Neural cell (in vitro differentiated cells): ENCODE results near the gene FAM25G. TPM values are rescaled to one million over a fixed set of nuclear protein-coding genes. Genes with fewer than 3 reads are reported as not detected.

Experiments used
- H2AFZ ChIP-seq: fragments of 200-600, 300-800 bp; sonication (generic), shearing (Covaris generic); 2 replicates; pipeline ENCODE4 v1.6.0; 2014; ENCODE audit warnings: low read depth, mild to moderate bottlenecking, antibody characterized with exemption, low read length, moderate library complexity
- H3F3A ChIP-seq: fragments of 200-600 bp; shearing (Covaris generic); 2 replicates; pipeline ENCODE4 v1.6.1; 2016; ENCODE audit warnings: mild to moderate bottlenecking, moderate library complexity, mixed read lengths, antibody characterized with exemption, low read length; ENCODE audit not compliant: insufficient read depth, poor library complexity, severe bottlenecking
- H3K27ac ChIP-seq: fragments of 200-600, 300-800 bp; sonication (generic), shearing (Covaris generic); 2 replicates; pipeline ENCODE4 v1.5.1; 2014; ENCODE audit warnings: mild to moderate bottlenecking, low read length, moderate library complexity
- H3K27me3 ChIP-seq: fragments of 300-800, 200-600 bp; sonication (generic), shearing (Covaris generic); 2 replicates; pipeline ENCODE4 v1.6.0; 2014; ENCODE audit warnings: mild to moderate bottlenecking, low read depth, low read length, moderate library complexity; ENCODE audit not compliant: insufficient read depth
- H3K36me3 ChIP-seq: fragments of 300-800, 200-600 bp; sonication (generic), shearing (Covaris generic); 2 replicates; pipeline ENCODE4 v1.5.1; 2014; ENCODE audit warnings: mild to moderate bottlenecking, antibody characterized with exemption, low read length, moderate library complexity; ENCODE audit not compliant: insufficient read depth
- H3K4me2 ChIP-seq: fragments of 300-800, 200-600 bp; sonication (generic), shearing (Covaris generic); 2 replicates; pipeline ENCODE4 v1.6.0; 2014; ENCODE audit warnings: mild to moderate bottlenecking, low read length
- H3K4me3 ChIP-seq: fragments of 300-800, 200-600 bp; sonication (generic), shearing (Covaris generic); 2 replicates; pipeline ENCODE4 v1.5.1; 2014; ENCODE audit warnings: mild to moderate bottlenecking, low read length, moderate library complexity
- H3K79me2 ChIP-seq: fragments of 200-600 bp; shearing (Covaris generic); replicated peaks from 2 replicates; pipeline ENCODE4 v1.6.0; 2014; ENCODE audit warnings: mild to moderate bottlenecking, low read length, moderate library complexity; ENCODE audit not compliant: insufficient read depth
- H3K9ac ChIP-seq: fragments of 300-800, 200-600 bp; sonication (generic), shearing (Covaris generic); 2 replicates; pipeline ENCODE4 v1.6.1; 2016; ENCODE audit warnings: mild to moderate bottlenecking, low read length, mixed read lengths
- H3K9me2 ChIP-seq: fragments of 200-600 bp; shearing (Covaris generic); 2 replicates; pipeline ENCODE4 v1.6.1; 2016; ENCODE audit warnings: mild to moderate bottlenecking, low read length, mixed read lengths; ENCODE audit not compliant: insufficient read depth
- H3K9me3 ChIP-seq: fragments of 200-600, 300-800 bp; sonication (generic), shearing (Covaris generic); 2 replicates; pipeline ENCODE4 v1.6.1; 2016; ENCODE audit warnings: mild to moderate bottlenecking, mixed run types, low read length, moderate library complexity, mixed read lengths
- H4K20me1 ChIP-seq: fragments of 200-600 bp; shearing (Covaris generic); 2 replicates; pipeline ENCODE4 v1.6.1; 2016; ENCODE audit warnings: mild to moderate bottlenecking, mixed run types; ENCODE audit not compliant: insufficient read depth
- CTCF ChIP-seq: fragments of 450-650 bp; IDR thresholded peaks from 2 replicates; pipeline ENCODE4 v1.5.1; 2014; ENCODE audit warnings: antibody characterized with exemption, mild to moderate bottlenecking, moderate library complexity; ENCODE audit not compliant: poor library complexity, severe bottlenecking
- EP300 ChIP-seq: fragments of 450-650 bp; conservative IDR thresholded peaks from 2 replicates; pipeline ENCODE4 v1.6.1; 2014; ENCODE audit warnings: antibody characterized with exemption, mild to moderate bottlenecking, moderate library complexity; ENCODE audit not compliant: poor library complexity, severe bottlenecking
- EZH2 ChIP-seq: fragments of 200-600, 300-800 bp; shearing (Covaris generic), sonication (generic); IDR thresholded peaks from 2 replicates; pipeline ENCODE4 v1.6.1; 2014; ENCODE audit warnings: antibody characterized with exemption, low read length, borderline replicate concordance, mild to moderate bottlenecking; ENCODE audit not compliant: insufficient read depth, poor library complexity, severe bottlenecking
- MXI1 ChIP-seq: fragments of 450-650 bp; conservative IDR thresholded peaks from 2 replicates; pipeline ENCODE4 v1.6.1; 2014; ENCODE audit warnings: antibody characterized with exemption, mild to moderate bottlenecking; ENCODE audit not compliant: poor library complexity, severe bottlenecking
- POLR2AphosphoS5 ChIP-seq: IDR thresholded peaks from 2 replicates; pipeline ENCODE4 v1.6.1; 2012
- RAD21 ChIP-seq: fragments of 450-650 bp; conservative IDR thresholded peaks from 2 replicates; pipeline ENCODE4 v1.6.1; 2014; ENCODE audit warnings: antibody characterized with exemption, mild to moderate bottlenecking, moderate library complexity
- REST ChIP-seq: IDR thresholded peaks from 2 replicates; pipeline ENCODE4 v1.6.1; 2012; ENCODE audit warnings: borderline replicate concordance
- SMC3 ChIP-seq: fragments of 450-650 bp; conservative IDR thresholded peaks from 2 replicates; pipeline ENCODE4 v1.6.1; 2014; ENCODE audit warnings: antibody characterized with exemption, mild to moderate bottlenecking, moderate library complexity; ENCODE audit not compliant: poor library complexity
- TAF1 ChIP-seq: IDR thresholded peaks from 2 replicates; pipeline ENCODE4 v1.6.1; 2012; ENCODE audit warnings: low read depth
- polyA plus RNA-seq: library from polyadenylated mRNA; depleted of rRNA; stranded (reverse); fragments of >200 nt; gene quantifications from 2 replicates; pipeline ENCODE4 v1.2.3, GENCODE V29; 2014

FAM25G gene
- polyA plus RNA-seq, 1 donor from 2014 or later = not detected

GRCh38 chr10:47451998-47452494 is 39.5 kb downstream of the FAM25G start:
- Histone ChIP-seq H3K36me3 (no peaks in the 10 kb centered on the region), H3K9ac (no peak overlapping the region), H3K9me2 (no peaks in the 10 kb centered on the region), H2AFZ (no peak overlapping the region), H3K4me3 (no peak overlapping the region), H3K27ac (no peak overlapping the region), H4K20me1 (no peaks in the 10 kb centered on the region), H3K27me3 (no peaks in the 10 kb centered on the region), H3K79me2 (no peaks in the 10 kb centered on the region), H3K4me2 (no peak overlapping the region), H3F3A (no peaks in the 10 kb centered on the region), H3K9me3 (no peaks in the 10 kb centered on the region)
- no peak for TF ChIP-seq MXI1
- TF ChIP-seq TAF1 = no peak
- no peak for TF ChIP-seq REST
- TF ChIP-seq EP300 = no peak
- TF ChIP-seq EZH2 = no peak
- TF ChIP-seq RAD21 = no peak
- no peak for TF ChIP-seq CTCF
- no peak for TF ChIP-seq POLR2AphosphoS5
- TF ChIP-seq SMC3 = no peak

GRCh38 chr10:47451273-47451997 is 40.1 kb downstream of the FAM25G start:
- no peaks in the 10 kb centered on the region for H3K36me3 ChIP-seq

More at GRCh38 chr10:47451273-47451997, 40.1 kb downstream of the FAM25G start:
- Histone ChIP-seq H4K20me1 (no peaks in the 10 kb centered on the region), H3K4me2 (no peak overlapping the region), H3K4me3 (no peak overlapping the region), H3K27ac (no peak overlapping the region), H3K9ac (no peak overlapping the region), H3K9me3 (no peaks in the 10 kb centered on the region), H3K79me2 (no peaks in the 10 kb centered on the region), H3K27me3 (no peaks in the 10 kb centered on the region), H3K9me2 (no peaks in the 10 kb centered on the region), H3F3A (no peaks in the 10 kb centered on the region), H2AFZ (no peak overlapping the region)
- TF ChIP-seq TAF1 (no peak), EP300 (no peak), REST (no peak), CTCF (no peak), MXI1 (no peak), SMC3 (no peak), EZH2 (no peak)
